GM23248 (cell line): Measurements from ENCODE around the gene ADAT3.

Experiments
- EZH2 ChIP-seq: fragments of 200-600 bp; sonication (generic); IDR thresholded peaks from 2 replicates; pipeline ENCODE4 v1.6.1; 2018; ENCODE audit warnings: antibody characterized with exemption, mild to moderate bottlenecking; ENCODE audit not compliant: insufficient read depth, poor library complexity, severe bottlenecking
- EZH2phosphoT487 ChIP-seq: fragments of 200-600 bp; sonication (generic); IDR thresholded peaks from 2 replicates; pipeline ENCODE4 v1.6.1; 2018; ENCODE audit warnings: antibody characterized with exemption, moderate library complexity, mild to moderate bottlenecking, low read depth; ENCODE audit not compliant: insufficient read depth

DNA sequence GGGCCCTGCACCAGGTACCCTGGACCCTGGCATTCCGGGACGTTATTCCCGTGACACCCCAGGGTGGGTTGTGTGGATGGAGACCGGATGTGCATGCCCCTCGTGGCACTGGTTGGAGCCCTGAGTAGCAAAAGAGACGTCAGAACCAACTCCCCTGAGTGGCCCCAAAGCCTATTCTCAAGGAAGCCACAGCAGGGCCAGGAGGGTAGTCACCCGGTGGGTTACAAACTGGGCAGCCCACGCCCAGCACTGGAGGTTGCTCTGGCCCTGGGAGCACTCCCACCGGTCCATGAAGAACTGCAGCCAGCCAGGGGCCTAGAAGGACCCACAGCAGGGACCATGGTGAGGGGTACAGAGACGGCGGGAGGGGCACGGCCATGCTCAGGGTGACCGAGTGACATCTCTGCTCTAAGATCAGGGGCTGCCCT is 49.4 kb upstream of the ADAT3 start:
- TF ChIP-seq EZH2 (no peak), EZH2phosphoT487 (no peak)
